OCI-LY3 (cell line): Measurements from ENCODE around the gene ANKRD31.
"Not testable (repeated sequence)": the region's sequence is repeated elsewhere in the genome, so short reads cannot be mapped to it uniquely, and the experiment has no call there.

Source experiments
- H2AFZ ChIP-seq: fragments of 200-600, 300-600 bp; shearing (Covaris generic); 2 replicates; pipeline ENCODE4 v1.6.0; 2014; ENCODE audit warnings: antibody characterized with exemption, low read depth, low read length
- H3K27ac ChIP-seq: fragments of 200-600, 300-600 bp; sonication (generic); 2 replicates; pipeline ENCODE4 v1.5.1; 2014; ENCODE audit warnings: mild to moderate bottlenecking, low read length, moderate library complexity, mixed read lengths
- H3K27me3 ChIP-seq: fragments of 200-600, 300-600 bp; sonication (generic); 2 replicates; pipeline ENCODE4 v1.6.1; 2014; ENCODE audit warnings: low read depth, low read length, mixed read lengths
- H3K36me3 ChIP-seq: fragments of 200-600, 300-600 bp; sonication (generic); replicated peaks from 2 replicates; pipeline ENCODE3; 2014; ENCODE audit warnings: low read depth, low read length, mixed read lengths
- H3K4me1 ChIP-seq: fragments of 300-600, 200-600 bp; sonication (generic); 2 replicates; pipeline ENCODE4 v1.6.1; 2014; ENCODE audit warnings: low read length, mixed read lengths
- H3K4me2 ChIP-seq: fragments of 200-600, 300-600 bp; sonication (generic); 2 replicates; pipeline ENCODE4 v1.6.1; 2014; ENCODE audit warnings: low read length, mixed read lengths
- H3K4me3 ChIP-seq: fragments of 300-600, 200-600 bp; sonication (generic); 2 replicates; pipeline ENCODE4 v1.5.1; 2014; ENCODE audit warnings: antibody characterized with exemption, mild to moderate bottlenecking, low read length, moderate library complexity
- H3K79me2 ChIP-seq: fragments of 300-600, 200-600 bp; shearing (Covaris generic); 2 replicates; pipeline ENCODE4 v1.6.1; 2014; ENCODE audit warnings: mild to moderate bottlenecking, low read length, mixed read lengths
- H3K9ac ChIP-seq: fragments of 300-600, 200-600 bp; shearing (Covaris generic); 2 replicates; pipeline ENCODE4 v1.6.0; 2014; ENCODE audit warnings: mild to moderate bottlenecking, low read length, moderate library complexity
- H3K9me3 ChIP-seq: fragments of 200-600, 300-600 bp; shearing (Covaris generic); 2 replicates; pipeline ENCODE4 v1.6.1; 2014; ENCODE audit warnings: low read length, mixed read lengths; ENCODE audit not compliant: insufficient read depth
- H4K20me1 ChIP-seq: fragments of 200-600, 300-600 bp; sonication (generic); 2 replicates; pipeline ENCODE4 v1.6.1; 2016; ENCODE audit warnings: low read length, mixed read lengths; ENCODE audit not compliant: insufficient read depth
- CTCF ChIP-seq: fragments of 200-600, 300-600 bp; sonication (generic); IDR thresholded peaks from 2 replicates; pipeline ENCODE4 v1.5.1; 2014; ENCODE audit warnings: antibody characterized with exemption, low read length, low read depth
- EZH2phosphoT487 ChIP-seq: fragments of 200-600 bp; shearing (Covaris generic); IDR thresholded peaks from 2 replicates; pipeline ENCODE4 v1.6.1; 2018; ENCODE audit warnings: antibody characterized with exemption, mixed run types, low read depth

Gene ANKRD31

GRCh38 chr5:75140277-75140676 is 96.4 kb downstream of the ANKRD31 start:
- Histone ChIP-seq H4K20me1 (no peaks in the 10 kb centered on the region), H3K27ac (no peak overlapping the region), H3K4me3 (no peak overlapping the region), H3K4me1 (no peaks in the 10 kb centered on the region), H3K4me2 (no peak overlapping the region), H3K27me3 (no peaks in the 10 kb centered on the region), H3K79me2 (no peaks in the 10 kb centered on the region), H3K9me3 (no peaks in the 10 kb centered on the region), H3K9ac (no peak overlapping the region), H2AFZ (no peak overlapping the region), H3K36me3 (no peaks in the 10 kb centered on the region)
- TF ChIP-seq CTCF (no peak), EZH2phosphoT487 (no peak)

GRCh38 chr5:75138689-75139088 is 98.0 kb downstream of the ANKRD31 start:
- no peak overlapping the region for H3K27ac ChIP-seq
- H4K20me1 ChIP-seq: no peaks in the 10 kb centered on the region
- H3K4me1 ChIP-seq: no peaks in the 10 kb centered on the region
- H3K9ac ChIP-seq: no peak overlapping the region
- no peaks in the 10 kb centered on the region for H3K36me3 ChIP-seq
- H3K4me2 ChIP-seq: no peak overlapping the region
- H3K79me2 ChIP-seq: no peaks in the 10 kb centered on the region
- H3K27me3 ChIP-seq: no peaks in the 10 kb centered on the region
- H3K9me3 ChIP-seq: no peaks in the 10 kb centered on the region
- TF ChIP-seq CTCF: no peak
- no peak for TF ChIP-seq EZH2phosphoT487
- no peak overlapping the region for H2AFZ ChIP-seq
- no peak overlapping the region for H3K4me3 ChIP-seq

GRCh38 chr5:75130818-75131349 is 105.8 kb downstream of the ANKRD31 start:
- H4K20me1 ChIP-seq: no peaks in the 10 kb centered on the region
- no peaks in the 10 kb centered on the region for H3K9me3 ChIP-seq
- H3K36me3 ChIP-seq: no peaks in the 10 kb centered on the region
- H3K9ac ChIP-seq: no peak overlapping the region
- TF ChIP-seq EZH2phosphoT487 (no peak), CTCF (no peak)
- no peaks in the 10 kb centered on the region for H3K4me1 ChIP-seq
- no peak overlapping the region for H3K4me3 ChIP-seq
- H2AFZ ChIP-seq: no peak overlapping the region
- H3K27me3 ChIP-seq: no peaks in the 10 kb centered on the region
- no peaks in the 10 kb centered on the region for H3K79me2 ChIP-seq
- no peak overlapping the region for H3K4me2 ChIP-seq
- H3K27ac ChIP-seq: no peak overlapping the region

GRCh38 chr5:75116856-75117255 is 119.8 kb downstream of the ANKRD31 start:
- Histone ChIP-seq H3K9ac (no peak overlapping the region), H3K4me2 (no peak overlapping the region), H3K9me3 (no peaks in the 10 kb centered on the region), H2AFZ (no peak overlapping the region), H4K20me1 (no peaks in the 10 kb centered on the region), H3K36me3 (no peaks in the 10 kb centered on the region), H3K4me3 (no peak overlapping the region), H3K79me2 (no peaks in the 10 kb centered on the region), H3K4me1 (no peaks in the 10 kb centered on the region), H3K27ac (no peak overlapping the region), H3K27me3 (no peaks in the 10 kb centered on the region)
- TF ChIP-seq CTCF (no peak), EZH2phosphoT487 (no peak)

GRCh38 chr5:75114311-75114710 is 122.4 kb downstream of the ANKRD31 start:
- H3K36me3 ChIP-seq, H2AFZ ChIP-seq, H3K27ac ChIP-seq, H3K4me3 ChIP-seq, H4K20me1 ChIP-seq, H3K79me2 ChIP-seq, H3K9ac ChIP-seq, H3K27me3 ChIP-seq, H3K9me3 ChIP-seq, H3K4me2 ChIP-seq, H3K4me1 ChIP-seq: not testable (repeated sequence)
